HCT116 (cell line): Measurements from ENCODE around the gene PRELID1.

Source experiments
- EZH2 ChIP-seq: fragments of 200-600 bp; sonication (generic); IDR thresholded peaks from 2 replicates; pipeline ENCODE4 v1.6.1; 2017; ENCODE audit warnings: antibody characterized with exemption, mixed run types
- POLR2AphosphoS5 ChIP-seq: IDR thresholded peaks from 2 replicates; pipeline ENCODE4 v1.6.1; 2011; ENCODE audit warnings: mild to moderate bottlenecking, low read depth, low read length, moderate library complexity
- TF ChIP-seq, protein P1 (sequence below), 3 experiments: fragments of 200-600 bp in 1 of 3; sonication (generic) in 1 of 3; IDR thresholded peaks in 2 of 3; conservative IDR thresholded peaks in 1 of 3; 2 replicates each; pipeline ENCODE4 v1.5.1; 2012 to 2017; ENCODE audit warnings: low read depth in 2 of 3, low read length in 2 of 3, antibody characterized with exemption in 1 of 3, borderline replicate concordance in 1 of 3, control low read depth in 1 of 3, mild to moderate bottlenecking in 1 of 3, mixed read lengths in 1 of 3, mixed run types in 1 of 3, moderate library complexity in 1 of 3; ENCODE audit not compliant: insufficient read depth in 1 of 3

DNA sequence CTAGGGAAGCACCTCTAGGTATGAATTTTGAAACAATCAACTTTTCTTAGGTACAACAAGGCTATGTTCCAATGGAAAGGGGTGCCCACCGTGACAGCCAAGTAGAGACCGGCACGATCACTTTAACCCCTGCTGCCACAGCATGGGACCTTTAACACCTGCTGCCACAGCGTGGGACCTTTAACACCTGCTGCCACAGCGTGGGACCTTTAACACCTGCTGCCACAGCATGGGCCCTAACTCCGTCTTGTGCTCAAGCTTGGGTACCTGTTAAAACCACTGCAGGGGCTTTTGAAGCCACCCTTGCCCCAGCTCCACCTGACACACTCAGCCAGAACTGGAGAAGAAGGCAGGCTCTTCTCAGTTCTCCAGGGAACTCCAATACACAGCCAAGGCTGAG lies 26.3 kb downstream of the PRELID1 start:
- TF ChIP-seq EZH2 (no peak), POLR2AphosphoS5 (no peak)
- TF ChIP-seq, protein P1, sequence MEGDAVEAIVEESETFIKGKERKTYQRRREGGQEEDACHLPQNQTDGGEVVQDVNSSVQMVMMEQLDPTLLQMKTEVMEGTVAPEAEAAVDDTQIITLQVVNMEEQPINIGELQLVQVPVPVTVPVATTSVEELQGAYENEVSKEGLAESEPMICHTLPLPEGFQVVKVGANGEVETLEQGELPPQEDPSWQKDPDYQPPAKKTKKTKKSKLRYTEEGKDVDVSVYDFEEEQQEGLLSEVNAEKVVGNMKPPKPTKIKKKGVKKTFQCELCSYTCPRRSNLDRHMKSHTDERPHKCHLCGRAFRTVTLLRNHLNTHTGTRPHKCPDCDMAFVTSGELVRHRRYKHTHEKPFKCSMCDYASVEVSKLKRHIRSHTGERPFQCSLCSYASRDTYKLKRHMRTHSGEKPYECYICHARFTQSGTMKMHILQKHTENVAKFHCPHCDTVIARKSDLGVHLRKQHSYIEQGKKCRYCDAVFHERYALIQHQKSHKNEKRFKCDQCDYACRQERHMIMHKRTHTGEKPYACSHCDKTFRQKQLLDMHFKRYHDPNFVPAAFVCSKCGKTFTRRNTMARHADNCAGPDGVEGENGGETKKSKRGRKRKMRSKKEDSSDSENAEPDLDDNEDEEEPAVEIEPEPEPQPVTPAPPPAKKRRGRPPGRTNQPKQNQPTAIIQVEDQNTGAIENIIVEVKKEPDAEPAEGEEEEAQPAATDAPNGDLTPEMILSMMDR (IDR thresholded peaks at IDR 0.05 in 2 of 3, conservative IDR thresholded peaks at IDR 0.05 in 1 of 3; ENCODE audit: borderline replicate concordance in 1 of 3, insufficient read depth in 1 of 3, low read depth in 2 of 3, low read length in 2 of 3): no peak
